Trophoblast cell (in vitro differentiated cells and primary cell): ENCODE measurements around the gene ATP6AP1.

Experiments used
- DNase-seq, 2 donors: peaks; one replicate each; pipeline ENCODE4 v3.0.0-alpha.2; 2016
- H2AFZ ChIP-seq: 2 replicates; pipeline ENCODE4 v1.6.1; 2013; ENCODE audit warnings: low read length, moderate library complexity, mild to moderate bottlenecking; ENCODE audit not compliant: insufficient read depth, poor library complexity
- H2AK5ac ChIP-seq: 2 replicates; pipeline ENCODE4 v1.6.1; 2013; ENCODE audit warnings: mild to moderate bottlenecking, low read length
- H2BK120ac ChIP-seq: 2 replicates; pipeline ENCODE4 v1.6.1; 2013; ENCODE audit warnings: low read length, mild to moderate bottlenecking, moderate library complexity; ENCODE audit not compliant: insufficient read depth, poor library complexity
- H2BK12ac ChIP-seq: 2 replicates; pipeline ENCODE4 v1.6.1; 2013; ENCODE audit warnings: mild to moderate bottlenecking, low read length, moderate library complexity
- H2BK5ac ChIP-seq: 2 replicates; pipeline ENCODE4 v1.6.1; 2013; ENCODE audit warnings: low read length, low read depth, moderate library complexity, mild to moderate bottlenecking; ENCODE audit not compliant: poor library complexity
- H3K14ac ChIP-seq: 2 replicates; pipeline ENCODE4 v1.6.1; 2013; ENCODE audit warnings: mild to moderate bottlenecking, low read length
- H3K18ac ChIP-seq: 2 replicates; pipeline ENCODE4 v1.6.1; 2013; ENCODE audit warnings: mild to moderate bottlenecking, low read length
- H3K23ac ChIP-seq: 2 replicates; pipeline ENCODE4 v1.6.1; 2013; ENCODE audit warnings: low read length
- H3K27ac ChIP-seq: 2 replicates; pipeline ENCODE4 v1.5.1; 2013; ENCODE audit warnings: low read depth, mild to moderate bottlenecking, inconsistent platforms, low read length, moderate library complexity
- H3K27me3 ChIP-seq: 2 replicates; pipeline ENCODE4 v1.6.1; 2013; ENCODE audit warnings: inconsistent platforms, mild to moderate bottlenecking, low read length, moderate library complexity; ENCODE audit not compliant: insufficient read depth
- H3K36me3 ChIP-seq, 2 experiments: 1 replicate in 1 of 2; 2 replicates in 1 of 2; pipeline ENCODE4 v1.6.1; 2013; ENCODE audit warnings: low read length in 2 of 2, mild to moderate bottlenecking in 2 of 2, moderate library complexity in 1 of 2; ENCODE audit not compliant: insufficient read depth in 2 of 2, control insufficient read depth in 1 of 2
- H3K4ac ChIP-seq: 2 replicates; pipeline ENCODE4 v1.6.1; 2013; ENCODE audit warnings: low read depth, mild to moderate bottlenecking, low read length, moderate library complexity
- H3K4me1 ChIP-seq, 2 experiments: 1 replicate in 1 of 2; 2 replicates in 1 of 2; pipeline ENCODE4 v1.6.1; 2013; ENCODE audit warnings: low read length in 2 of 2, mild to moderate bottlenecking in 2 of 2, moderate library complexity in 1 of 2; ENCODE audit not compliant: insufficient read depth in 2 of 2, control insufficient read depth in 1 of 2
- H3K4me2 ChIP-seq: 2 replicates; pipeline ENCODE4 v1.6.1; 2013; ENCODE audit warnings: inconsistent platforms, mild to moderate bottlenecking, low read length, moderate library complexity
- H3K4me3 ChIP-seq: 2 replicates; pipeline ENCODE4 v1.5.1; 2013; ENCODE audit warnings: mild to moderate bottlenecking, low read depth, low read length, inconsistent platforms
- H3K79me1 ChIP-seq: one replicate; pipeline ENCODE4 v1.6.1; 2013; ENCODE audit warnings: low read length
- H3K79me2 ChIP-seq: 2 replicates; pipeline ENCODE4 v1.6.1; 2013; ENCODE audit warnings: low read length, mild to moderate bottlenecking; ENCODE audit not compliant: control insufficient read depth, insufficient read depth, poor library complexity
- H3K9ac ChIP-seq: 2 replicates; pipeline ENCODE4 v1.6.1; 2013; ENCODE audit warnings: mild to moderate bottlenecking, low read length
- H3K9me3 ChIP-seq: 2 replicates; pipeline ENCODE4 v1.6.1; 2013; ENCODE audit warnings: low read depth, mild to moderate bottlenecking, control low read depth, inconsistent platforms, low read length; ENCODE audit not compliant: insufficient read depth
- H4K12ac ChIP-seq: 2 replicates; pipeline ENCODE4 v1.6.1; 2013; ENCODE audit warnings: low read depth, mild to moderate bottlenecking, low read length, moderate library complexity
- H4K8ac ChIP-seq: 2 replicates; pipeline ENCODE4 v1.6.1; 2013; ENCODE audit warnings: low read depth, mild to moderate bottlenecking, low read length, moderate library complexity
- H4K91ac ChIP-seq: one replicate; pipeline ENCODE4 v1.6.1; 2013; ENCODE audit warnings: low read depth, mild to moderate bottlenecking, low read length, moderate library complexity
- WGBS: extraction: QIAGEN DNeasy Blood & Tissue Kit; methylation state at CpG from one replicate; pipeline ENCODE4 v1.1.7; 2013; ENCODE audit warnings: missing lambda C conversion rate; ENCODE audit not compliant: insufficient read length, insufficient coverage; ENCODE audit errors: extremely low coverage; 5-methylcytosine and 5-hydroxymethylcytosine counted together

Gene ATP6AP1

GRCh38 chrX:154430479-154430878 is 2.0 kb downstream of the ATP6AP1 start:
- H3K79me2 ChIP-seq = peaks cover 5% of the 10 kb centered on the region
- H3K9me3 ChIP-seq = no peaks in the 10 kb centered on the region
- peaks cover 18 to 24% of the 10 kb centered on the region in 2 experiments for H3K4me1 ChIP-seq
- H3K4me2 ChIP-seq = no peak overlapping the region
- no peak overlapping the region for H2BK12ac ChIP-seq
- no peak overlapping the region for H3K4ac ChIP-seq
- no peak overlapping the region for H3K9ac ChIP-seq
- no peak overlapping the region for H4K12ac ChIP-seq
- H2BK5ac ChIP-seq = no peak overlapping the region
- no peak overlapping the region for H2AFZ ChIP-seq
- peak overlapping the region; percentile 52 for H3K27ac ChIP-seq
- H3K36me3 ChIP-seq = peaks cover 37 to 40% of the 10 kb centered on the region in 2 experiments
- H3K23ac ChIP-seq = no peak overlapping the region
- H3K79me1 ChIP-seq = peaks cover 8% of the 10 kb centered on the region
- no peak overlapping the region for H2BK120ac ChIP-seq
- H2AK5ac ChIP-seq = no peak overlapping the region
- no peak overlapping the region for H3K4me3 ChIP-seq
- no peak overlapping the region for H3K18ac ChIP-seq
- no peak overlapping the region for H4K91ac ChIP-seq
- H4K8ac ChIP-seq = peak overlapping the region; percentile 51
- H3K14ac ChIP-seq = peak overlapping the region; percentile 32
- DNase-seq = no peak
- no CpG with 5 or more reads among the region's 6 CpGs for WGBS
- no peaks in the 10 kb centered on the region for H3K27me3 ChIP-seq

DNA sequence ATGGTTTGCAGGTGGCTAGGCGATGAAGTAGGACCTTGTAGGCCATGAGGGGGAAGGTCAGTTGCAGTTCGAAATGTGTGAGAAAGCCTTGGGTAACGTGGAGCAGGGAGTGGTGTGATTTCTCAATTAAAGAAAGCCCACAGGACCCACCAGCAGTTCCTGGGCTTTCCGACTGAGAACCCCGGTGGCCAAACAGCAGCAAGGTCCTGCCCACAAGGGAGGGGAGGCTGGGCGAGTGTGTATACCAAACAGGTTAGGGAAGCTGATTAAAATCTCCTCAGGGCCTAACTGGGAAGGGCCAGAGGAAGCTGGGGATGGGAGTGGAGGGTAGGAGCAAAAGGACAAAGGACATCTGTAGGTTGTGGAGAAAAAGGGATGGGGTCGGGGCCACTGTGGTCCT is 2.4 kb downstream of the ATP6AP1 start:
- Histone ChIP-seq H3K4me2 (no peak overlapping the region), H2BK12ac (no peak overlapping the region), H2AFZ (no peak overlapping the region), H3K79me2 (peaks cover 5% of the 10 kb centered on the region), H3K79me1 (peaks cover 8% of the 10 kb centered on the region), H3K23ac (no peak overlapping the region), H4K8ac (peak overlapping the region; percentile 51), H3K4me1 (peaks cover 18 to 24% of the 10 kb centered on the region in 2 experiments), H4K91ac (no peak overlapping the region), H3K4me3 (no peak overlapping the region), H3K4ac (no peak overlapping the region), H2BK5ac (no peak overlapping the region), H3K36me3 (peaks cover 42 to 44% of the 10 kb centered on the region in 2 experiments), H3K9me3 (no peaks in the 10 kb centered on the region), H4K12ac (no peak overlapping the region), H2AK5ac (no peak overlapping the region), H3K18ac (no peak overlapping the region), H3K27me3 (no peaks in the 10 kb centered on the region), H3K27ac (peak overlapping the region; percentile 52), H2BK120ac (no peak overlapping the region), H3K14ac (peak overlapping the region; percentile 32), H3K9ac (no peak overlapping the region)
- peak in 1 of 2 donors; percentile 17 for DNase-seq
- WGBS = no CpG with 5 or more reads among the region's 7 CpGs

- Histone ChIP-seq H2BK120ac (no peak overlapping the region), H3K79me2 (peaks cover 5% of the 10 kb centered on the region), H3K4me1 (peaks cover 18 to 26% of the 10 kb centered on the region in 2 experiments), H3K18ac (peak overlapping the region; percentile 35), H3K4ac (peak overlapping the region; percentile 33), H3K9ac (no peak overlapping the region), H3K79me1 (peaks cover 8% of the 10 kb centered on the region), H2AK5ac (no peak overlapping the region), H3K27ac (no peak overlapping the region), H2BK5ac (no peak overlapping the region), H2AFZ (no peak overlapping the region), H3K4me3 (no peak overlapping the region), H3K9me3 (no peaks in the 10 kb centered on the region), H3K23ac (no peak overlapping the region), H4K12ac (no peak overlapping the region), H4K8ac (no peak overlapping the region), H3K4me2 (no peak overlapping the region), H4K91ac (no peak overlapping the region), H2BK12ac (no peak overlapping the region), H3K14ac (no peak overlapping the region), H3K27me3 (no peaks in the 10 kb centered on the region), H3K36me3 (peaks cover 42 to 45% of the 10 kb centered on the region in 2 experiments)
- DNase-seq = no peak
- no CpG with 5 or more reads among the region's 5 CpGs for WGBS
Observed at GRCh38 chrX:154431341-154431740, 2.9 kb downstream of the ATP6AP1 start.

DNA sequence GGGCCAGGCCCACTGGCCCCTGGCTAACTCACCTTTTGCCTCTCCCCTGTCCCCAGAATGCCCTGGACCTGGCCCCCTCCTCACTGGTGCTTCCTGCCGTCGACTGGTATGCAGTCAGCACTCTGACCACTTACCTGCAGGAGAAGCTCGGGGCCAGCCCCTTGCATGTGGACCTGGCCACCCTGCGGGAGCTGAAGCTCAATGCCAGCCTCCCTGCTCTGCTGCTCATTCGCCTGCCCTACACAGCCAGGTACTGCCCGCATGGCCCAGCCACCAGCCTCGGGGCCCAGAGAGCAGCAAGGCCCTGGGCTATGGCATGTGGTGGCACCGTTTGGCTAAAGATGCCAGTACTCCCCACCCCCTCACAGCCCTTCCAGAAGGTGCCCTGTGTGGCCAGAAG is 3.7 kb downstream of the ATP6AP1 start:
- H3K4me1 ChIP-seq = peaks cover 18 to 23% of the 10 kb centered on the region in 2 experiments
- H2AFZ ChIP-seq = no peak overlapping the region
- no peak overlapping the region for H4K8ac ChIP-seq
- H4K12ac ChIP-seq = no peak overlapping the region
- no peak overlapping the region for H3K9ac ChIP-seq
- no peaks in the 10 kb centered on the region for H3K9me3 ChIP-seq
- WGBS = no CpG with 5 or more reads among the region's 8 CpGs
- peaks cover 42 to 45% of the 10 kb centered on the region in 2 experiments for H3K36me3 ChIP-seq
- no peak overlapping the region for H4K91ac ChIP-seq
- H3K23ac ChIP-seq = no peak overlapping the region
- H3K79me2 ChIP-seq = peaks cover 9% of the 10 kb centered on the region
- no peak overlapping the region for H2BK120ac ChIP-seq
- H3K14ac ChIP-seq = no peak overlapping the region
- H3K79me1 ChIP-seq = peaks cover 14% of the 10 kb centered on the region
- no peak overlapping the region for H2BK5ac ChIP-seq
- H2BK12ac ChIP-seq = no peak overlapping the region
- no peak overlapping the region for H3K4me3 ChIP-seq
- no peak overlapping the region for H2AK5ac ChIP-seq
- no peak for DNase-seq
- no peaks in the 10 kb centered on the region for H3K27me3 ChIP-seq
- no peak overlapping the region for H3K18ac ChIP-seq
- no peak overlapping the region for H3K4ac ChIP-seq
- no peak overlapping the region for H3K4me2 ChIP-seq
- no peak overlapping the region for H3K27ac ChIP-seq
